Measurements from ENCODE around the gene PLCD1. TPM values are rescaled to one million over a fixed set of nuclear protein-coding genes. Genes with fewer than 3 reads are reported as not detected.

The PLCD1 gene
- total RNA-seq, 1 donor from 2014 or later = 19.0 TPM

DNA sequence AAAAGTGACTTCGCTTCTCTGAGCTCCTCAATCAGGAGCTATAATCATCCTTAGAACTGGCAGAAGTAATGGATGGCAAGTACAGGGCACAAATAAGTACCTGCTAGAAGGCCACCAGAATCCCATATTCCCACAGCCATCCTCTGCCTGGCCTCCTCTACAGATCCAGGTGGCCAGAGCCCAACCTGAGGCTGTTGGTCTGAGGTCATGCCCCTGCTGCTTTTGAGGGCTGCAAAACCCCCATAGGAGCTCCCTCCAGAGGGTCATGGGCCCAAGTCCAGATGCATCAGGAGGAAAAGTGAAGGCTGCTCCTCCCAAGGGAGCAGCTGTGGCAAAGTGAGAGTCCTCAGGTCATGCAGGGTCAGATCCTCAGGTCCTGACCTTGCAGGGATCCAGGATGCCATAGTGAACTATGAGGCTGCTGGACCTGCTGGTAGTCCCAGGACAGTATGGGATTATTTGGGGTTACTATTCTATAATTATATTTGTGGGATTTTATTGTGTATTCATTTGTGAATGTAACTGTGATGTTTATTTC, 3.0 kb upstream of the PLCD1 start:
- Histone ChIP-seq H3K36me3 (ENCODE audit: control insufficient read depth, insufficient read depth, low read length) (no peaks in the 10 kb centered on the region), H3K4me3 (ENCODE audit: low read depth, low read length) (no peak overlapping the region), H3K27me3 (ENCODE audit: control insufficient read depth, insufficient read depth, low read length) (peaks cover 3% of the 10 kb centered on the region)
- DNase-seq (ENCODE audit: low read depth) = no peak
- TF ChIP-seq, protein P1, sequence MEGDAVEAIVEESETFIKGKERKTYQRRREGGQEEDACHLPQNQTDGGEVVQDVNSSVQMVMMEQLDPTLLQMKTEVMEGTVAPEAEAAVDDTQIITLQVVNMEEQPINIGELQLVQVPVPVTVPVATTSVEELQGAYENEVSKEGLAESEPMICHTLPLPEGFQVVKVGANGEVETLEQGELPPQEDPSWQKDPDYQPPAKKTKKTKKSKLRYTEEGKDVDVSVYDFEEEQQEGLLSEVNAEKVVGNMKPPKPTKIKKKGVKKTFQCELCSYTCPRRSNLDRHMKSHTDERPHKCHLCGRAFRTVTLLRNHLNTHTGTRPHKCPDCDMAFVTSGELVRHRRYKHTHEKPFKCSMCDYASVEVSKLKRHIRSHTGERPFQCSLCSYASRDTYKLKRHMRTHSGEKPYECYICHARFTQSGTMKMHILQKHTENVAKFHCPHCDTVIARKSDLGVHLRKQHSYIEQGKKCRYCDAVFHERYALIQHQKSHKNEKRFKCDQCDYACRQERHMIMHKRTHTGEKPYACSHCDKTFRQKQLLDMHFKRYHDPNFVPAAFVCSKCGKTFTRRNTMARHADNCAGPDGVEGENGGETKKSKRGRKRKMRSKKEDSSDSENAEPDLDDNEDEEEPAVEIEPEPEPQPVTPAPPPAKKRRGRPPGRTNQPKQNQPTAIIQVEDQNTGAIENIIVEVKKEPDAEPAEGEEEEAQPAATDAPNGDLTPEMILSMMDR (IDR thresholded peaks at IDR 0.05; ENCODE audit: insufficient read depth, low read length, poor library complexity, severe bottlenecking) = no peak

DNA sequence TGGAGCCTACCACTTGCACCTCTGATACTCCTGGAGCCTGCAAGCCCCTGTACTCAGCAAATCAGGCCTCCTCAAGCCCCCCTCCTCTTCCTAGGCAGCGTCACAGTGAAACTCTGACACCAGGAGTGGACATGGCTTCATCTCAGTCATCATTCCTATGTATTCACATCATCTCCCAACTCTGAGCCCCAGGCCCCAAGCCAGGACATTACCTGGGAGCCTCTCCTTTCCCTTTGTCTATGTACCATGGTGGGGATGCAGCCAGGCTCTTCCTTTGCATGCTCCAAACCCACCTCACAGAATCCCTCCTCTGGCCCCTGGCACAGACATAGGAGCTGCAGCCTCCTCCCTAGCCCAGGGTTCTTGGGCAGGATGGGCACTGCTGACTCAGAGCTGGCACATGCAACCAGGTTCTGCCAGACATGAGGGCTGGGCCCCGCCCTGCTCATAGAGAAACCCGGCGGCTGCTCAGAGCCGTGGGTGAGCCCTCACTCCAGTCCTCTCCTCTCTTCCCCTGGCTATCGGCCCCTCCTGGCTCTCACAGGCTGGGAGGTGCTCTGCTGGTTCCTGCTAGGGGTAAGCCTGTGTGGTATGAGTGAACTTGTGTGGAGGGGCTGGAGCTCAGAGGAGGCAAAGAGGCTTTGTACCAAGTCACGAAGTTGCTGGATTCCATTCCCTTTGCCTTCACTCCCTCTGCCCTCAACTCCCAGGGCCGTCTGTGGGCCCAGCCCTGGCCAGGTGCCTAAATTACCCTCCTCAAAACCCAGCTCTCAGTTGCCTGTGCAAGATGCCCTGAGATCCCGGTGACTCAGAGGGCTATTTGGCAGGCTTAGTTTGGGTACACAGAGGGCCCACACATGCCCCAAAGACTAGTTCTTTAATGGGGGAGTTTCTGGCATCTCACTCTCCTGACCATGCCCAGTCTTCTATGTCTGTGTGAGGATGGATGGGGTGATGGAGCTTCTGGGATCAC, 1.9 kb upstream of the PLCD1 start:
- Histone ChIP-seq H3K36me3 (ENCODE audit: control insufficient read depth, insufficient read depth, low read length) (no peaks in the 10 kb centered on the region), H3K27me3 (ENCODE audit: control insufficient read depth, insufficient read depth, low read length) (no peaks in the 10 kb centered on the region), H3K4me3 (ENCODE audit: low read depth, low read length) (no peak overlapping the region)
- TF ChIP-seq, protein P1 (IDR thresholded peaks at IDR 0.05; ENCODE audit: insufficient read depth, low read length, poor library complexity, severe bottlenecking) = no peak
- DNase-seq (ENCODE audit: low read depth) = no peak

DNA sequence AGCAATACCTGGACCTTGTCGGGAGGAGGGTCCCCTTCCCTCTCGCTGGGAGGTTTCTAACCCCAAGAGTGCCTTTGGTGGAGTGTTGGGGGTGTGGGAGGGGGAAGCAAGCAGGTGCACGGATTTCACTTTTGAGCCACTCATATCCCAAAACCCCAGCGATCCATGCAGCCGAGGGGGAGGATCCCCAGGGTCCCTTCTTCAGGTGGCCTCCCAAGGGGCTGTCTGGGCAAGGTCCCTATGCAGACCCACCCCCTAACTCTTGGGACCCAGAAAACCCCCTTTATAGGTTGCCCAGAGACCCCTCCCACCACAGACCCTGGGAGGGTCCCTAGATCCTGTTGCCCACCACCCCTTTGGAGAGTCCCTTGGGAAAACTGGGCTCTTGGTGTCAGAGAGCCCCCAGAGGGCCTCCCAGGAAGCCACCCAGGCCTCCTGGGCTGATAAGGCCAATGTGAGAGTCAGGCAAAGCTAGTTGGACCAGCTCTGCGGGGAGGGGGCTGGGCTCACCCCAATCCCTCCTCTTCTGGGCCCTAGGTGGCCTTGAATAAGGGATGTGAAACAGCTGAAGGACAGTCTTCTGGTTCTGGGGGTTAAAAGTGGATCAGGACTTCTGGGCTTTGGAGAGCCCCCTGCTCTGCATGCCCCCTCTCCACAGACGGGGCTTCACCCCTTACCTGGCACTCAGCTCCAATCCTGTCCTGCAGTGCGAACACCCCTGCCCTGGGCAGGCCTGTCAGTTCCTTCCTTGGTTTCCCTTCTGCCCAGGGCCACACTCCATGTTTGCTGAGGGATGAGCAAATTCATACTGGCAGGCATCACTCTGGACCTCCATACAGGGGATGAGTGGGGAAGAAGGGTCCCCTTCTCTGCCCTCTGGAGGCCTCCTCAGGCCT, 932 bp upstream of the PLCD1 start:
- Histone ChIP-seq H3K4me3 (ENCODE audit: low read depth, low read length) (peak overlapping the region; percentile 59), H3K36me3 (ENCODE audit: control insufficient read depth, insufficient read depth, low read length) (no peaks in the 10 kb centered on the region), H3K27me3 (ENCODE audit: control insufficient read depth, insufficient read depth, low read length) (no peaks in the 10 kb centered on the region)
- TF ChIP-seq, protein P1 (IDR thresholded peaks at IDR 0.05; ENCODE audit: insufficient read depth, low read length, poor library complexity, severe bottlenecking) = no peak
- DNase-seq (ENCODE audit: low read depth) = no peak

DNA sequence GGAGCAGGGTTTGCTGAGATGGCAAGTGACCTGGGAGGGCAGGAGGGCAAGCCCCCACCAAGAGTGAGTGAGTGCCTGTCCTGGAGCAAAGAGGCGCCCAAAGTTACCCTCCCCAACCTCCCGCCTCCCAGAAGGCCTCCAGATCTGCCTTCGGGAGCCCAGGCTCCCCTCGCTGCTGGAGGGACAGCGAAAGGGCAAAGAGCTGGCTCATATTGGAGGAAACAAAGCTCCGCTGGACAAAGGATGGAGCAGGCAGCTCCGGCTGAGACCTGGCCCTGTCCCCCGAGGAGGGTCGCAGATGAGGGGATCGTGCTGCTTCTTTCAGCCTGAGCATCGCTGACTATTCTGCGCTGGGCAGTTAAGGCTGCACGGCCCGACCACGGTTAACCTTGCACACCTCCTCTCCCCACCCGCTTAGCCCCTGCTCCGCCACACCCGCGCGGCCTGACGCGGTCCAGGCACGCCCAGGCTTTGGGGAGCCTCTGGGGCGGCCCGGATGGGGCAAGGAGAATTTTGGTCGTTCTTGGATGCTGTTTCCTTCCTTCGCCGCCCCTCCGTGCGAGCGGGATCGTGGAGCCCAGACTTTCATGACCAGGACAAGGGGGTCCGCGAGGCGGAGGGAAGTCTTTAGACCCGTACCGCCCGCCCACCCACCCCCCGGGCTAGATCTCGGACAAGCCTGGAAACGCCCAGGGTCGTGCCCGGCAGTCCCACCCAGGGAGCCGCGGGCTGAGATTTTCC, 651 bp downstream of the PLCD1 start:
- Histone ChIP-seq H3K27me3 (ENCODE audit: control insufficient read depth, insufficient read depth, low read length) (no peaks in the 10 kb centered on the region), H3K4me3 (ENCODE audit: low read depth, low read length) (peak overlapping the region; percentile 59), H3K36me3 (ENCODE audit: control insufficient read depth, insufficient read depth, low read length) (no peaks in the 10 kb centered on the region)
- TF ChIP-seq, protein P1 (IDR thresholded peaks at IDR 0.05; ENCODE audit: insufficient read depth, low read length, poor library complexity, severe bottlenecking) = no peak
- DNase-seq (ENCODE audit: low read depth) = no peak

Measured in kidney epithelial cell (primary cell).